Transverse colon (tissue), 4 donors: Measurements from ENCODE around the gene PSTPIP1. TPM values are rescaled to one million over a fixed set of nuclear protein-coding genes. Genes with fewer than 3 reads are reported as not detected.

ENCODE experiments used
- DNase-seq: peaks from one replicate; pipeline ENCODE4 v3.0.0-alpha.2; 2019
- H3K27ac ChIP-seq, 4 donors: fragments of 200-600 bp; sonication (generic); 2 replicates each; pipeline ENCODE4 v1.5.1; 2016 to 2018; ENCODE audit warnings: inconsistent platforms in 4 of 4
- H3K27me3 ChIP-seq: fragments of 200-600 bp; sonication (generic); 2 replicates; pipeline ENCODE4 v1.5.1; 2017; ENCODE audit warnings: inconsistent platforms
- H3K36me3 ChIP-seq, 4 donors: fragments of 200-600 bp; sonication (generic); 2 replicates each; pipeline ENCODE4 v1.5.1; 2017 to 2019; ENCODE audit warnings: inconsistent platforms in 4 of 4
- H3K4me1 ChIP-seq, 4 donors: fragments of 200-600 bp; sonication (generic); 2 replicates each; pipeline ENCODE4 v1.5.1; 2017 to 2020; ENCODE audit warnings: inconsistent platforms in 4 of 4
- H3K4me3 ChIP-seq, 4 donors: fragments of 200-600 bp; sonication (generic); 1 replicate in 1 of 4; 2 replicates in 3 of 4; pipeline versions ENCODE4 v1.5.1 to v1.6.1; 2017 to 2019; ENCODE audit warnings: inconsistent platforms in 4 of 4
- H3K9me3 ChIP-seq, 2 donors: fragments of 200-600 bp; sonication (generic); 2 replicates each; pipeline ENCODE4 v1.5.1; 2017 to 2019; ENCODE audit warnings: inconsistent platforms in 2 of 2
- CTCF ChIP-seq, 5 experiments: fragments of 200-600 bp in 3 of 5; fragments of 450-650 bp in 2 of 5; sonication (generic) in 3 of 5; IDR thresholded peaks; 1 replicate in 2 of 5; 2 replicates in 3 of 5; pipeline ENCODE4 v1.5.1; 2016 to 2017; ENCODE audit warnings: antibody characterized with exemption in 5 of 5, inconsistent platforms in 3 of 5, mild to moderate bottlenecking in 2 of 5, moderate library complexity in 1 of 5
- EP300 ChIP-seq: sonication (generic); formaldehyde crosslinking; IDR thresholded peaks from one replicate; pipeline ENCODE4 v1.6.1; 2017; ENCODE audit warnings: antibody characterized with exemption, low read depth
- POLR2A ChIP-seq: fragments of 450-650 bp; IDR thresholded peaks from one replicate; pipeline ENCODE4 v1.6.1; 2016; ENCODE audit warnings: antibody characterized with exemption, mild to moderate bottlenecking, moderate library complexity
- POLR2AphosphoS5 ChIP-seq, 3 donors: sonication (generic); formaldehyde crosslinking; IDR thresholded peaks; one replicate each; pipeline ENCODE4 v1.6.1; 2016; ENCODE audit warnings: antibody characterized with exemption in 3 of 3
- WGBS, 2 donors: methylation state at CpG; one replicate each; pipeline ENCODE4 v1.1.5; 2018; ENCODE audit warnings: low coverage in 1 of 2; 5-methylcytosine and 5-hydroxymethylcytosine counted together
- in situ Hi-C, 4 donors: fragments of 200-750 bp; cut with MboI; loops; one replicate each; pipeline versions ENCODE4 v1.15.0 to v1.15.1; 2017; ENCODE audit warnings: low sequenced_read_pairs in 3 of 4, low pct_ligation_motif_present in 1 of 4, low pct_unique_long_range_greater_than_20kb in 1 of 4
- intact Hi-C: fragments of 100-400 bp; cut with DNase I; formaldehyde crosslinking; loops from one replicate; pipeline ENCODE4 v1.15.1; 2023; ENCODE audit warnings: low total_unique reads
- total RNA-seq, 4 donors: library from RNA; depleted of rRNA; stranded (reverse); fragments of >200 nt; gene quantifications; one replicate each; pipeline ENCODE4 v1.1.0, GENCODE V29; 2016

PSTPIP1 gene
- total RNA-seq, 4 donors from 2014 or later: 1.4 to 35.2 (median 8.7) TPM

GRCh38 chr15:76951220-76951619 lies 43.7 kb upstream of the PSTPIP1 start:
- no peak for DNase-seq
- peaks cover 0 to 9% (median 4%) of the 10 kb centered on the region in 4 donors for H3K36me3 ChIP-seq
- H3K27ac ChIP-seq: no peak overlapping the region
- intact Hi-C loops: no loop called here
- peaks cover 0 to 8% (median 5%) of the 10 kb centered on the region in 4 donors for H3K4me1 ChIP-seq
- in situ Hi-C loops: no loop called here
- 100% methylated on average over 1 of the region's 1 CpG for WGBS, 2 donors
- H3K4me3 ChIP-seq: no peak overlapping the region
- no peaks in the 10 kb centered on the region for H3K9me3 ChIP-seq
- no peaks in the 10 kb centered on the region for H3K27me3 ChIP-seq
- no peak for TF ChIP-seq POLR2AphosphoS5 (IDR thresholded peaks at IDR 0.05)
- TF ChIP-seq POLR2A: no peak
- TF ChIP-seq EP300: no peak
- no peak for TF ChIP-seq CTCF (IDR thresholded peaks at IDR 0.05)

- peaks cover 0 to 7% (median under 1%) of the 10 kb centered on the region in 4 donors for H3K36me3 ChIP-seq
- H3K4me3 ChIP-seq: no peak overlapping the region
- no peaks in the 10 kb centered on the region for H3K27me3 ChIP-seq
- no peak for TF ChIP-seq POLR2A
- no peak for TF ChIP-seq EP300
- TF ChIP-seq POLR2AphosphoS5 (IDR thresholded peaks at IDR 0.05): no peak
- no peak for TF ChIP-seq CTCF (IDR thresholded peaks at IDR 0.05)
- H3K9me3 ChIP-seq: no peaks in the 10 kb centered on the region
- peaks cover 0 to 8% (median 5%) of the 10 kb centered on the region in 4 donors for H3K4me1 ChIP-seq
- 24 to 31% methylated on average over 3 of the region's 3 CpGs for WGBS, 2 donors
- in situ Hi-C loops: no loop called here
- no peak for DNase-seq
- no peak overlapping the region for H3K27ac ChIP-seq
- intact Hi-C loops: no loop called here
Observed at GRCh38 chr15:76953913-76954312, 41.0 kb upstream of the PSTPIP1 start.

GRCh38 chr15:76954744-76955143 lies 40.2 kb upstream of the PSTPIP1 start:
- Histone ChIP-seq H3K4me3 (no peak overlapping the region), H3K27me3 (no peaks in the 10 kb centered on the region), H3K9me3 (no peaks in the 10 kb centered on the region), H3K36me3 (peaks cover 0 to 4% (median 0%) of the 10 kb centered on the region in 4 donors), H3K27ac (no peak overlapping the region), H3K4me1 (peaks cover 0 to 8% (median 5%) of the 10 kb centered on the region in 4 donors)
- 40 to 50% methylated on average over 2 of the region's 2 CpGs for WGBS, 2 donors
- TF ChIP-seq POLR2AphosphoS5 (IDR thresholded peaks at IDR 0.05) (no peak), POLR2A (no peak)
- intact Hi-C loops (no loop called here), in situ Hi-C loops (no loop called here)
- DNase-seq: no peak

- H3K4me3 ChIP-seq: no peak overlapping the region
- H3K36me3 ChIP-seq: no peaks in the 10 kb centered on the region
- no peaks in the 10 kb centered on the region for H3K27me3 ChIP-seq
- intact Hi-C loops (no loop called here), in situ Hi-C loops (no loop called here)
- H3K9me3 ChIP-seq: no peaks in the 10 kb centered on the region
- peak overlapping the region in 1 of 4 donors; percentile 24 for H3K27ac ChIP-seq
- DNase-seq: no peak
- WGBS, 2 donors: 80 to 84% methylated on average over 6 of the region's 6 CpGs
- TF ChIP-seq POLR2AphosphoS5 (IDR thresholded peaks at IDR 0.05) (no peak), EP300 (no peak), CTCF (IDR thresholded peaks at IDR 0.05) (no peak)
- H3K4me1 ChIP-seq: no peaks in the 10 kb centered on the region
Observed at GRCh38 chr15:76961268-76962011, 33.5 kb upstream of the PSTPIP1 start.
